Activated CD4-positive, alpha-beta memory T cell treated with anti-CD3 and anti-CD28 coated beads, Interleukin-2, amount 10 ng/mL, durations not matched to agents 7 days and 5 days (primary cell): ENCODE data around the gene SIGLEC5. TPM values are rescaled to one million over a fixed set of nuclear protein-coding genes. Genes with fewer than 3 reads are reported as not detected.

ENCODE experiments used
- CTCF ChIA-PET: fragments of 350-600 bp; sonication (Branson Sonifier 250); formaldehyde crosslinking; loops from one replicate; lab custom pipeline; 2021; ENCODE audit warnings: antibody characterized with exemption, inconsistent platforms; lab: Charles Lee
- POLR2A ChIA-PET: fragments of 350-600 bp; sonication (Branson Sonifier 250); formaldehyde crosslinking; loops from one replicate; lab custom pipeline; 2021; ENCODE audit warnings: antibody characterized with exemption; lab: Charles Lee
- DNase-seq: peaks from one replicate; pipeline ENCODE4 v3.0.0-alpha.2; 2020
- H3K27ac Mint-ChIP-seq: one replicate; pipeline ENCODE4 v1.8.0; 2021; ENCODE audit warnings: mild to moderate bottlenecking, mixed read lengths
- H3K27me3 Mint-ChIP-seq: one replicate; pipeline ENCODE4 v1.8.0; 2021; ENCODE audit warnings: mixed read lengths
- H3K36me3 Mint-ChIP-seq: one replicate; pipeline ENCODE4 v1.8.0; 2021; ENCODE audit warnings: low read depth, mixed read lengths
- H3K4me1 Mint-ChIP-seq: one replicate; pipeline ENCODE4 v1.8.0; 2021; ENCODE audit warnings: mixed read lengths
- H3K4me3 Mint-ChIP-seq: one replicate; pipeline ENCODE4 v1.8.0; 2021; ENCODE audit warnings: mild to moderate bottlenecking, mixed read lengths
- H3K9me3 Mint-ChIP-seq: one replicate; pipeline ENCODE4 v1.8.0; 2021; ENCODE audit warnings: mixed read lengths
- total RNA-seq, 2 experiments: library from RNA; stranded (reverse); gene quantifications; one replicate each; pipeline ENCODE4 v1.2.3, GENCODE V29; 2021

SIGLEC5 gene
- total RNA-seq, 2 experiments from 2014 or later, result not detected

GRCh38 chr19:51614789-51615188, 15.4 kb downstream of the SIGLEC5 start:
- CTCF ChIA-PET, result interaction anchor here (0.6 kb wide), 1 partner anchor 41 kb away, joined by 3 read pairs; no protein-coding TSS in a partner anchor
- no peaks in the 10 kb centered on the region for H3K36me3 Mint-ChIP-seq
- peaks cover 13% of the 10 kb centered on the region for H3K27me3 Mint-ChIP-seq
- DNase-seq, result no peak
- H3K9me3 Mint-ChIP-seq, result peaks cover 12% of the 10 kb centered on the region
- H3K4me3 Mint-ChIP-seq, result no peak overlapping the region
- POLR2A ChIA-PET, result no interaction called here
- no peaks in the 10 kb centered on the region for H3K4me1 Mint-ChIP-seq
- H3K27ac Mint-ChIP-seq, result no peak overlapping the region

GRCh38 chr19:51610576-51610975, 19.6 kb downstream of the SIGLEC5 start:
- Mint-ChIP-seq H3K4me3 (no peak overlapping the region), H3K27ac (no peak overlapping the region), H3K36me3 (no peaks in the 10 kb centered on the region), H3K27me3 (peaks cover 7% of the 10 kb centered on the region), H3K9me3 (peaks cover 16% of the 10 kb centered on the region), H3K4me1 (peaks cover 19% of the 10 kb centered on the region)
- POLR2A ChIA-PET, result no interaction called here
- CTCF ChIA-PET, result no interaction called here
- no peak for DNase-seq

- Mint-ChIP-seq H3K27ac (no peak overlapping the region), H3K9me3 (peaks cover 14% of the 10 kb centered on the region), H3K4me3 (no peak overlapping the region), H3K4me1 (peaks cover 19% of the 10 kb centered on the region), H3K36me3 (no peaks in the 10 kb centered on the region), H3K27me3 (peaks cover 8% of the 10 kb centered on the region)
- CTCF ChIA-PET, result interaction anchor here (0.7 to 2.5 kb wide), 4 partner anchors 30 to 93 kb away, joined by 3 to 6 read pairs (median 4); no protein-coding TSS in a partner anchor
- POLR2A ChIA-PET, result no interaction called here
- DNase-seq, result peak; percentile 66
Measured at GRCh38 chr19:51607920-51608562, 22.2 kb downstream of the SIGLEC5 start.

GRCh38 chr19:51607077-51607476, 23.1 kb downstream of the SIGLEC5 start:
- Mint-ChIP-seq H3K9me3 (peaks cover 8% of the 10 kb centered on the region), H3K27ac (no peak overlapping the region), H3K4me3 (no peak overlapping the region), H3K4me1 (peaks cover 20% of the 10 kb centered on the region), H3K27me3 (peaks cover 12% of the 10 kb centered on the region), H3K36me3 (no peaks in the 10 kb centered on the region)
- CTCF ChIA-PET, result interaction anchor here (2.5 kb wide), 1 partner anchor 31 kb away, joined by 6 read pairs; no protein-coding TSS in a partner anchor
- POLR2A ChIA-PET, result no interaction called here
- DNase-seq, result peak; percentile 29

GRCh38 chr19:51602189-51602854, 27.9 kb downstream of the SIGLEC5 start:
- POLR2A ChIA-PET, result no interaction called here
- DNase-seq, result no peak
- Mint-ChIP-seq H3K4me3 (no peak overlapping the region), H3K27me3 (peaks cover 20% of the 10 kb centered on the region), H3K36me3 (no peaks in the 10 kb centered on the region), H3K27ac (no peak overlapping the region), H3K9me3 (peaks cover 3% of the 10 kb centered on the region), H3K4me1 (peaks cover 13% of the 10 kb centered on the region)
- CTCF ChIA-PET, result interaction anchor here (0.6 kb wide), 1 partner anchor 55 kb away, joined by 4 read pairs; no protein-coding TSS in a partner anchor

- Mint-ChIP-seq H3K27me3 (peaks cover 20% of the 10 kb centered on the region), H3K4me3 (no peak overlapping the region), H3K36me3 (no peaks in the 10 kb centered on the region), H3K4me1 (peaks cover 1% of the 10 kb centered on the region), H3K9me3 (peaks cover 3% of the 10 kb centered on the region), H3K27ac (no peak overlapping the region)
- CTCF ChIA-PET, result interaction anchor here (1.2 kb wide), 1 partner anchor 56 kb away, joined by 4 read pairs; no protein-coding TSS in a partner anchor
- no peak for DNase-seq
- POLR2A ChIA-PET, result no interaction called here
Measured at GRCh38 chr19:51600940-51601580, 29.1 kb downstream of the SIGLEC5 start.

GRCh38 chr19:51599084-51599483, 31.1 kb downstream of the SIGLEC5 start:
- Mint-ChIP-seq H3K4me1 (peaks cover 15% of the 10 kb centered on the region), H3K9me3 (peaks cover 3% of the 10 kb centered on the region), H3K36me3 (peaks cover 2% of the 10 kb centered on the region), H3K27me3 (peaks cover 18% of the 10 kb centered on the region), H3K4me3 (no peak overlapping the region), H3K27ac (no peak overlapping the region)
- no peak for DNase-seq
- ChIA-PET CTCF (no interaction called here), POLR2A (no interaction called here)

- Mint-ChIP-seq H3K9me3 (peaks cover 3% of the 10 kb centered on the region), H3K36me3 (peaks cover 3% of the 10 kb centered on the region), H3K4me3 (no peak overlapping the region), H3K27ac (no peak overlapping the region), H3K27me3 (peaks cover 18% of the 10 kb centered on the region), H3K4me1 (peaks cover 22% of the 10 kb centered on the region)
- no peak for DNase-seq
- ChIA-PET POLR2A (no interaction called here), CTCF (interaction anchor here (0.6 kb wide), 1 partner anchor 60 kb away, joined by 3 read pairs; no protein-coding TSS in a partner anchor)
Measured at GRCh38 chr19:51598159-51598915, 31.9 kb downstream of the SIGLEC5 start.

GRCh38 chr19:51595190-51596175, 34.7 kb downstream of the SIGLEC5 start:
- POLR2A ChIA-PET, result no interaction called here
- DNase-seq, result no peak
- CTCF ChIA-PET, result no interaction called here
- H3K36me3 Mint-ChIP-seq, result peaks cover 3% of the 10 kb centered on the region
- peaks cover 8% of the 10 kb centered on the region for H3K27me3 Mint-ChIP-seq
- peak overlapping the region; percentile 82 for H3K4me3 Mint-ChIP-seq
- peak overlapping the region; percentile 2 for H3K27ac Mint-ChIP-seq
- peaks cover 8% of the 10 kb centered on the region for H3K9me3 Mint-ChIP-seq
- peaks cover 25% of the 10 kb centered on the region for H3K4me1 Mint-ChIP-seq

GRCh38 chr19:51594774-51595109, 35.5 kb downstream of the SIGLEC5 start:
- CTCF ChIA-PET, result no interaction called here
- Mint-ChIP-seq H3K9me3 (peaks cover 10% of the 10 kb centered on the region), H3K27me3 (peaks cover under 1% of the 10 kb centered on the region), H3K36me3 (peaks cover 3% of the 10 kb centered on the region), H3K4me1 (peaks cover 25% of the 10 kb centered on the region), H3K27ac (peak overlapping the region; percentile 34), H3K4me3 (peak overlapping the region; percentile 82)
- POLR2A ChIA-PET, result interaction anchor here (0.7 kb wide), 1 partner anchor 28 kb away, joined by 3 read pairs; no protein-coding TSS in a partner anchor
- DNase-seq, result no peak

- peak; percentile 97 for DNase-seq
- POLR2A ChIA-PET, result interaction anchor here (0.7 kb wide), 1 partner anchor 27 kb away, joined by 3 read pairs; no protein-coding TSS in a partner anchor
- Mint-ChIP-seq H3K4me1 (peaks cover 25% of the 10 kb centered on the region), H3K9me3 (peaks cover 14% of the 10 kb centered on the region), H3K36me3 (peaks cover 7% of the 10 kb centered on the region), H3K4me3 (peak overlapping the region; percentile 82), H3K27ac (peak overlapping the region; percentile 34), H3K27me3 (no peaks in the 10 kb centered on the region)
- CTCF ChIA-PET, result no interaction called here
Measured at GRCh38 chr19:51593969-51594773, 36.0 kb downstream of the SIGLEC5 start.
